Stimulated activated CD4-positive, alpha-beta T cell treated with anti-CD3 and anti-CD28 coated beads, Interleukin-1b, Interleukin-23, amount 100 ng/mL, for 4 hours (primary cell): ENCODE data around the gene KATNAL1.

ENCODE experiments used
- DNase-seq, 2 donors: peaks; one replicate each; pipeline ENCODE4 v3.0.0-alpha.2; 2020; ENCODE audit warnings: low read depth in 2 of 2

Gene KATNAL1

GRCh38 chr13:30332456-30333143, 25.2 kb upstream of the KATNAL1 start:
- no peak for DNase-seq

DNA sequence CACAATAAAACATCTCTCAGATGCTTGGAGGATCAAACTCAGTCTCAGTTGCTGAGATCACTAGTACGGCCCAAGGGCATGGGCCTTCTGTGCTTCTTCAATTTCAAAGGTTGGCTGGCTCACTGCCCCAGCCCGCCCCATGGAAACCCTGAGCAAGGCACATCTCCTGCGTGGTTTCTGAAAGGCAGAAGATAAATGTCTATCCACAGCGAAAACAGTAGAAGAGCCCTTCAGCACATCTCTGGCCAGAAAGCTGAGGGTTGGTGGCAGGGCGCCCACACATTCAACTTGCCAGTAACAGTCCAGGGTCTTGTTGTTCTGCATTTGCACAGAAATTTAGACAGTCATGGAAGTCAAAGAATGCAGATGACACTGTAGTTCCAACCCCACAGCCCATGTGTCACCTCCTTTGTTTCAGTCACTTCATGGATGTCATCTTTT, 24.0 kb upstream of the KATNAL1 start:
- no peak for DNase-seq

DNA sequence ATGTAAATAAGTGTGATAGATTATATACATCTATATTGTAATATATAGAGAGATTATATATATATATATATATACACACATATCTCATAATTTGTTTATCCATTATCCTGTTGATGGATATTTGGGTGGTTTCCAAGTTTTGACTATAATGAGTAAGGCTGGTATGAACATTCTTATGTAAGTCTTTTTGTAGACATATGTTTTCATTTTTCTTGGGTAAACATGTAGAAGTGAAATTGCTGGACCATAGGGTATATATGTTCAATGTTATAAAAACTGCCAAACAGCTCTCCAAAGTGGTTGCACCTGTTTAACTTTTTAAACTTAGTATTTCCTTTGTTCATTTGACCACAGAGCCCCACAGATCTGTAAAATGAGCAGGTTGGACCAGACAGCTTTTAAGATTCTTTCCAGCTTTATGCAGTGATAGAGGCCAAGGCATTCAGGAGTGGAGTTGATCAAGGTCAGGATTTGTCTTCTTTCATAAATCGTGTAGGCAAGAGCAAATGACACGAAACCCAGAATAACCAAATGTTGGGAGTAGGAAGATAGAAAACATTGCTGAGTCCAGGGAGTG, 21.7 kb upstream of the KATNAL1 start:
- DNase-seq, result no peak

- no peak for DNase-seq
Observed at GRCh38 chr13:30325668-30326067, 18.3 kb upstream of the KATNAL1 start.

DNA sequence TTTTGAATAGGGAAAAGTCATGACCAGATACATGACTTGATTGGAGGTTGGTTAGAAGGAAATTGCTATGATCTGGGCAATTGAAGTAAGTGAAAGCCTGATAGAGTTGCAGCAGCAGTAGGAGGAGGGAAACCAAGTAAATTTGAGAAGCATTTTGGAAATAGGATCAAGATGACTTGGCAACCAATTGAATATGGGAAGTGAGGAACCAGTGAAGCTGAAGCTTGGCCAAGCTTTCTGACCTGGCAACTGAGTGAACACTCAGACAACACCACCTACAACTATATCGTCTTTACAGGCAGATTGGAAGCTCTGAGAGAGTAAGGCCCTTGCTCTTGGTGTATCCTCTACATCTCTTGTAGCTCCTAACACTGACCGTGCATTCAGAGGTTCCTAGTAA, 16.2 kb upstream of the KATNAL1 start:
- DNase-seq, result no peak

DNA sequence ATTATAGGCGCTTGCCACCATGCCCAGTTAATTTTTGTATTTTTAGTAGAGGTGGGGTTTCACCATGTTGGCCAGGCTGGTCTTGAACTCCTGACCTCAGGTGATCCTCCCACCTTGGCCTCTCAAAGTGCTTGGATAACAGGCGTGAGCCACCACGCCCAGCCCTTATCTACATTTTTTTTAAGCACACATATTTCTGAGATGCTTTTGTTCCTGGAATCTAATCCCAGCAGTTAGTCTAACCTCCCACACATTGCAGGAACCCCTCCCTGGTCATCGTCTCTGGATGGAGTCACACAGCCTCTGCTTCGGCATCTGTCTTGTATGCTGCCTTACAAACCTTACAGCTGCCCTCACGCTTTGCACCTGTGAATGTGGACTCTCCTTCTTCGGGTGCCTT, 15.1 kb upstream of the KATNAL1 start:
- DNase-seq, result no peak

- DNase-seq, result no peak
Observed at GRCh38 chr13:30321256-30321655, 13.9 kb upstream of the KATNAL1 start.

DNA sequence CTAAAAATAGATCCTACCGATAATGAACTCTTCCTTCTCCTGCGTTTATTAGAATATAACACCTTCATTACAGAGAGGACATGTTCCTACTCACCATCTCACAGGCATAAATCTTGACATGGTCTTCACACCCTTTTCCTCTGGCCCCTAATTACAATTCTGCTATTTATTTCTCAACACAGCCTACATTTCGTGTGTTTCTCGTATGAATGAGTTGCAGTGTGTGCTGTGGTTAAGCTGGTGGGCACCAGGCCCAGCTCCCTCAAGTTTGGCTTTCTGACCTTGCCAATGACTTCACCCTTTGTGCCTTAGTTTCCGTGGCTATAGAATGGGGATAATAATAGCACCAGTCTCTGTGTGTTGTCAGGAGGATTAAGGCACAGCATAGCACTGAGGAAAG, 12.3 kb upstream of the KATNAL1 start:
- DNase-seq, result no peak

- DNase-seq, result no peak
Observed at GRCh38 chr13:30319130-30319529, 11.8 kb upstream of the KATNAL1 start.

GRCh38 chr13:30318026-30318425, 10.7 kb upstream of the KATNAL1 start:
- DNase-seq, result no peak

DNA sequence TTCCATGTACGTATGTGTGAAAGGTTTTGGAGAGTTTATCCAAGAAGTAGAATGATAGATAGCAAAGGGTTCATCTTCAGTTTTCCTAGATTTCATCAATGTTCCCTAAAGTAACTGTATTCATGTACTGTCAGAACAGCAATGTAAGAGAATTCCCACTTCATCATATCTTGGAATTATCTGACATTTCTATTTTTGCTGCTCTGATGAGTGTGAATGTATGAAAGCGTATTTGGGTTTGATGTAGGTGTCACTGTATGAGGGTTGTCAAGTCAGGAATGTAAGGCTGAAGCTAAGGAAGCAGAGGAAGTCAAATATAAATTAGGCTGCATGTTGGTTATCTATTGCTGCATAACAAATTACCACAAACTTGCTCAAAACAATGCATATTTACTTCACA, 7.2 kb upstream of the KATNAL1 start:
- no peak for DNase-seq

GRCh38 chr13:30314069-30314468, 6.7 kb upstream of the KATNAL1 start:
- DNase-seq, result no peak

- no peak for DNase-seq
Observed at GRCh38 chr13:30313311-30313710, 6.0 kb upstream of the KATNAL1 start.

- DNase-seq, result no peak
Observed at GRCh38 chr13:30312904-30313303, 5.6 kb upstream of the KATNAL1 start.

- no peak for DNase-seq
Observed at GRCh38 chr13:30308548-30308947, 1.2 kb upstream of the KATNAL1 start.

DNA sequence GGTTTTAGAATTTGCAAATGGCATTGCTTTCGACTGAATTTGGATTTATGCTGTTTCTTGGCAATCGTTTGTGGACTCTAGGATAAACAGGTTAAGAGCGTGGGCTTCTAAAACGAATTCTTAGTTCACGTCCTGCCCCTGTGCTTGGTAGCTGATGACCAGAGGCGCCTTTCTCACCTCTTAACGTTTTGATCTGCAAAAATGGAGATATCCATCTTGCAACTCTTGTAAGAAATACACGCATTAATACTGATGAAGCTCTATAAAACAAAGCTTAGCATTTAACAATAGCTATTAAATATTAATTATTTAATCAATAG, 580 bp upstream of the KATNAL1 start:
- DNase-seq, result no peak

DNA sequence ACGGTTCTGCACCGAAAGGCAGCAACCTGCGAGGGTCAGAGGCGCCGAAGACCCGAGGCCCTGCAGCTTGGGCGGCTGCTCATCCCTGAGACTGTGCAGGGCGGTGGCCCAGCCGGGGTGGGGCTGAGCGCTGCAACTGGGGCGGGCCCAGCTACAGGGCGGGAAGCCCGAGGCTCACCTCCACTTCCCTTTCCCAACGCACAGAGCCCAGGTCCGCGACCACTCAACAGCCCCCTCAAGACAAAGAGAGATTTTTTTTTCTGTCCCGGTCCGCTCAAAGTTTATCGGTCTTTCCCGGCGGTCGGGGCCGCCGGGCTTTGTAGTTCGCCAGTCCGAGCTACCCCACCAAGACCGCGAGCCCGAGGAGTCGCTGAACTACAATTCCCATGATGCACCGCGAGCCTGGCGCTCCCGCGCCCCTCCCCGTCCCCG, 573 bp downstream of the KATNAL1 start:
- peak; percentile 86 to 88 for DNase-seq

GRCh38 chr13:30305456-30305970, 1.8 kb downstream of the KATNAL1 start:
- DNase-seq, result no peak

DNA sequence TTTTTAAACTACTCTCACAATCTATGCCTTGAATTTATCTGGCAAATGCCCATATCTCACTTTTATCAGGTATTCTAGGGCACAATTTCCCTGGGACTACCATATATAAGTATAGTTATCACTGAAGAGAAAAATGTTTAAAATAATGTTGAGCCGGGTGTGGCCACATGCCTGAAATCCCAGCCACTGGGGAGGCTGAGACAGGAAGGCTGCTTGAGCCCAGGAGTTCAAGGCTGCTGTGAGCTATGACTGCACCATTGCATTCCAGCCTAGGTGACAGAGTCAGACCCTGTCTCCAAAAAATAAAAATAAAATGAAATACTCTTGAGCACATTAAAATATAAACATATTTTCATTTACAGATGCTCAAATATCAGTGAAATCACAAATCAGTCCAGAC, 4.1 kb downstream of the KATNAL1 start:
- DNase-seq, result no peak

- no peak for DNase-seq
Observed at GRCh38 chr13:30301827-30302226, 5.5 kb downstream of the KATNAL1 start.

DNA sequence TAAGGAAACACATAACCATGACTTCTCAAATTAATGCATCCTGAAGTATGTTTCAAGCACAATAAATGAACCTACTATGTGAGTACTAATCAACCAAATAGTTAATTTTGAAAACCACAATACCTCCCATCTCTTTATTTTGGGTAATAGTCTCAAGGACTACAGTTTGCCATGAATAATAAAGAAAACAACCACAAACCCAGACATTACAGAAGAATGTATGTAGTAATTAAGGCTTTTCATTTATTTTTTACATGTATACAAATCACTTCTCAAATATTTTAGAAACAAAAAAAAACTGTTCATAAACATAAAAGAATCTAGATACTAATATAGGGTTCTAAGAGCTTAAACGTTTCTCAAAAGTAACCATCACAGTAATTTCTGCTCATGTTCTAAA, 6.8 kb downstream of the KATNAL1 start:
- no peak for DNase-seq

- DNase-seq, result no peak
Observed at GRCh38 chr13:30299786-30300185, 7.6 kb downstream of the KATNAL1 start.

DNA sequence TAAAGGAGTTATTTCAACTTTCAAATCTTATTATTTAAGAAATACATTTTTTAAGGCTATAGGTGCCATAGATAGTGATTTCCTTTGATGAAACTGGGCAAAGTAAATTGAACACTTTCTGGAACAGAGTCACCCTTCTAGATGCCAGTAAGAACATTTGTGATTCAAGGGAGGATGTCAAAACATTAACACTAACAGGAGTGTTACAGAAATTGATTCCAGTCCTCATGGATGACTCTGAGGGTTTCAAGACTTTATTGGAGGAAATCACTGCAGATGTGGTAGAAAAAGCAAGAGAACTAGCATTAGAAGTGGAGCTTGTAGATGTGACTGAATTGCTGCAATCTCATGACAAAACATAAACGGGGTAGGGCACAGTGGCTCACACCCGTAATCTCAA, 12.2 kb downstream of the KATNAL1 start:
- no peak for DNase-seq

- no peak for DNase-seq
Observed at GRCh38 chr13:30294004-30294403, 13.3 kb downstream of the KATNAL1 start.
